ENCODE results near the gene STK24.

Gene STK24

GRCh38 chr13:98399756-98400155 is 177.2 kb downstream of the STK24 start:
- DNase-seq, result no peak

GRCh38 chr13:98398581-98398980 is 178.3 kb downstream of the STK24 start:
- DNase-seq, result no peak

DNA sequence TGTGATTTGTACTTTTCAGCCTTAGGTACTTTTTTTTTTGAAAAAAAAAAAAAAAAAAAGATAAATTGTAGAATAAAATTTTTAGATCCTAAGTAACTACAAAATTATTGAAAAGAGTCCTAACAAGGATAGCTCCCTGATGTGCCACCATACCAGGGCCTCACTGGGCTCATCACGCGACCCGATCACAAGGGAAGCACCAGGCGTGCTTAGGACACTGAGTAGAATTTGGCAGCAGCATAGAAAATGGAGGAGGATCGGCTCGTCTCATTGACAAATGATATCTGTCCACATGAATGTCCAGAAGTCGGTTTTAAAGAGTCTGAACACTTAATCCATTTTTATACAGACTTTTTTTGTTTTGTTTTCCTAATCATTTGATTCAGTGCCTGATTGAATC is 179.0 kb downstream of the STK24 start:
- DNase-seq, result no peak

- DNase-seq, result no peak
Observed at GRCh38 chr13:98397221-98397620, 179.7 kb downstream of the STK24 start.

- DNase-seq, result no peak
Observed at GRCh38 chr13:98396071-98396710, 180.7 kb downstream of the STK24 start.
